Muscle layer of colon (tissue), 2 donors: Measurements from ENCODE around the gene NUDCD3.

Source experiments
- H3K27ac ChIP-seq: one replicate; pipeline ENCODE4 v1.7.0; 2013; ENCODE audit warnings: low read depth, mild to moderate bottlenecking, low read length, moderate library complexity
- H3K27me3 ChIP-seq, 2 donors: one replicate each; pipeline ENCODE4 v1.7.0; 2013; ENCODE audit warnings: low read length in 2 of 2, mild to moderate bottlenecking in 2 of 2; ENCODE audit not compliant: insufficient read depth in 2 of 2, control insufficient read depth in 1 of 2
- H3K36me3 ChIP-seq: one replicate; pipeline ENCODE4 v1.7.0; 2013; ENCODE audit warnings: mild to moderate bottlenecking, low read length; ENCODE audit not compliant: insufficient read depth
- H3K4me1 ChIP-seq: one replicate; pipeline ENCODE4 v1.7.0; 2013; ENCODE audit warnings: mild to moderate bottlenecking, low read length; ENCODE audit not compliant: insufficient read depth
- H3K4me3 ChIP-seq, 2 donors: one replicate each; pipeline ENCODE4 v1.7.0; 2013; ENCODE audit warnings: low read length in 2 of 2, low read depth in 1 of 2, mild to moderate bottlenecking in 1 of 2, moderate library complexity in 1 of 2
- H3K9ac ChIP-seq: one replicate; pipeline ENCODE4 v1.7.0; 2013; ENCODE audit warnings: low read length
- H3K9me3 ChIP-seq: one replicate; pipeline ENCODE4 v1.7.0; 2013; ENCODE audit warnings: mild to moderate bottlenecking, low read length
- donor health status: abdominal sarcoma.
- donor health status: Adenocarcinoma of cecum.

NUDCD3 gene

DNA sequence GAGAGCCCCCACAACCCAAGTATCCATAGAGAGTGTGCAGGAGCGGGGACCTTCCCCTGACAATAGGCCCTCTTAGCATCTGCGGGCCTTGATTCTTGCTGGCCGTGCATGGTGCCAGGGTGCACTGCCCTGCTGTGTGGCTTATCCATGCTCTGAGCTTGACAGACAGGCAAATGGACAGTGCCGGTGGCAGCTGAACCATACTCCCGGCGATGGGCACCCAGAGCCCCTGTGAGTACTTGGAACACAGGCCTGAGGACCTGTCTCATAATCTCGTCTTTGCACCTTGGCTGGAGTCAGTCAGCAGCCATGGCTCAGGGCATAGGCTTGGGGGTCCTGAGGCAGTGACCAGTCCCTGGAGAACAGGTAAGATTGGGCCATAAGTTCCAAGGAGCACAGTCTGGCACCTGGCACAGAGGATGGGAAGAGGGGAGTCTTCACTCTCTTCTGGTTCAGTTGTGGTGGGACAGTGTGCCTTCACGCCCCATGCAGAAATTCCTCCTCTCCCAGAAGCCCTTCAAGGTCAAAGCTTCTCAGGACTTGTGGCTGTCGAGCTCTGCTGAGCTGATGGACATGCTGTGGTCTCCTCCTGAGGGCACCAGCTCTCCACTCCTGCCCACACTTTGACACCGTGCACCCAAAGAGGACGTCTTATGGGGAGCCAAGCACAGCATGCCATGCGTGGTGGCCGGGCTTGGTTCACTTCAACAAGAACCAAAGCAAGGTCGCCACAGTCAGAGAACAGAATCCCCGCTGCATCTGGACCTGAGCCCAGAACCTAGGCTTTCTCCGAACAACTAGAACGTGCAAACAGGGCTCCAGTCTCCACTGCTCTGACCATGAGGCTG is 105.6 kb downstream of the NUDCD3 start:
- H3K9ac ChIP-seq = no peak overlapping the region
- no peak overlapping the region for H3K4me3 ChIP-seq
- no peaks in the 10 kb centered on the region for H3K27me3 ChIP-seq
- H3K36me3 ChIP-seq = peaks cover 44% of the 10 kb centered on the region
- H3K4me1 ChIP-seq = no peaks in the 10 kb centered on the region
- H3K9me3 ChIP-seq = no peaks in the 10 kb centered on the region
- no peak overlapping the region for H3K27ac ChIP-seq

DNA sequence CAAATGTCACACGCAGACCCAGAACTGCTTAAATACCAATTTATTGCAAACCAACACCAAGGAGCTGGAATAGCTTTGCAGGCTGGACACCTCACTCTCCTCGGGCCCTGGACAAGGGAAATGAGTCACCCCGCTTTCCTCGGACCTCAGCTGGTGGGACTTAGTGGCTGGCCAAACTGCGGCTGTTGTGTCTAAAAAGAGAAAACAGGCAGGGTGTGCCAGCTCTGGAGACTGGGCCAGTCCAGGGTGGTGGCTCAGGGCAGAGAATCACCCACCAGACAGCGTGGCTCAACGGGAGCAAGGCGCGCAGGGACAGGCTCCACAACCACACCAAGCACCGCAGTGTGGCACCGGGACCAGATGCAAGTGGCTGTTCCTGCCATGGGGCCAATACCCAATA is 106.9 kb downstream of the NUDCD3 start:
- Histone ChIP-seq H3K27me3 (no peaks in the 10 kb centered on the region), H3K9ac (no peak overlapping the region), H3K36me3 (peaks cover 34% of the 10 kb centered on the region)

DNA sequence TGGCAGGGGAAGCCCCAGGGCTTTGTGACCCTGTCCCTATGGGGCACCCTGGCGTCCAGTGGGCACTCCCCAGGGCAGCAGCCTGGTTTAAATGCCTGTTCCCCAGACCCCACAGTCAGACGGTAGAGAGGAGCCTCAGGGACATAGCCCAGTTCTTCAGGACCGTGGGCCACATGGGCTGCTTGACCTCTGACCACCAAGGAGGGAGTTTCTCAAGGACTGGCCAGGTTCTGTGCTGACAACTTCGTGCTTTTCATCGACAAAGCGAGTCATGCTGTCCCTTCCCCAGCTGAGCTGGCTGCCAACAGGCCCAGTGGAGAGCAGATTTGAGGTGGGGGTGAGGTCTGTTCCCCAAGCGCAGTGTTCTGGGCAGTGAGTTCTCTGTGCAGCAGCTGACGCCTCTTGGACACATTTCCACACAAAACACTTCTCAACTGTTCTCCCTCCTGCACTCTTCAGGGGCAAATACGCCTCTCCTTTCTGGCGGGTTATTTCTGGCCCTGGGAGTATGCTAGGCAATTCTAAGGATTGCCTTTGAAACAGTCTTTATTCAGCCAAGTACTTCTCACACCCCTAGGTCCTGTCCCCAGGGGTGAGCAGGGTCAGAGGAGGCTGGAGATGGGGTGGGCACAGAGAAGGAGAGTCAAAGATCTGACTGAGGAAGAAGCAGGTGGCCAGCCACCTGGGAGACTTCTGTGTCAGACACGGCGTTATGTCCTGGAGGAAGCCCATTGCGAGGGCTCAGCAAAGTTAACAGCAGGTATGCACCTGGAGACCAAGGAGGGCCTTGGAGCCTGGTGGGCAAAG is 107.8 kb downstream of the NUDCD3 start:
- no peaks in the 10 kb centered on the region for H3K9me3 ChIP-seq
- H3K27me3 ChIP-seq = no peaks in the 10 kb centered on the region
- H3K4me1 ChIP-seq = no peaks in the 10 kb centered on the region
- H3K36me3 ChIP-seq = peaks cover 30% of the 10 kb centered on the region
- H3K27ac ChIP-seq = no peak overlapping the region
- no peak overlapping the region for H3K9ac ChIP-seq
- H3K4me3 ChIP-seq = no peak overlapping the region

More for the DNA sequence above, 106.9 kb downstream of the NUDCD3 start:
- H3K4me3 ChIP-seq = no peak overlapping the region
- no peak overlapping the region for H3K27ac ChIP-seq
- no peaks in the 10 kb centered on the region for H3K9me3 ChIP-seq
- H3K4me1 ChIP-seq = no peaks in the 10 kb centered on the region

DNA sequence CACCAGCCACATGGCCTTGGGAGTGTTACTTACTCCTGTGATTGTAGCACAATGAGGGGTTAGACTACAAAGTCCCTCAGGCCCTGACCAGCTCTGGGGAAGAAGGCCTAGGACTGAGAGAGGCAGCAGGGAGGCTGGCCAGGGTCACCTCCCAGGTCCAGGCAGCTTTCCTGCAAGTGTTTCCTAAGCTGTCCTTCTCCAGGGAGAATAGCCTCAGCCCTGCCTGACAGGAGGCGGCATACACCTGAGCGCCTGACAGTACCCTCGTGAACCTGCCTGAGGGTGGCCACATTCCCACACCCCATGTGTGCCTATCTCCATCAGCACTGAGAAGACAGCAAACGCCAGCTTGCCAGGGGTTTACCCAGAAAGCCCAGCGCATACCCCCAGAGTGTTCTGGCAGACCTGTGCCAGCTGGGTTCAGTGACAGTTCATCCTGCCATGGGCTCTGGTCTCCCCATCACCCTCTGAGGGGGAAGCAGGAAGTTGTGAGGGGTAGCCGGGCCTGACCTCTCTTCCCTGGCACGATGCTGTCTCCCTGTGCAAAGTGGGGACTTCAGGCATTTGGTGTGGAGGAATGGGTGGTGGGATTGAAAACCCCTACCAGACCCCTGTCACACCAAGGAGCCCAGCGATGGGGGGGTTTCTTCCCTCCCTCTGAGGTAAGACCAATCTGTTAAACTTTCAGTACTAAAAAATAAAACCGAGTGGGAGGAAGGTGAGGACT is 108.8 kb downstream of the NUDCD3 start:
- Histone ChIP-seq H3K9me3 (no peaks in the 10 kb centered on the region), H3K9ac (no peak overlapping the region), H3K4me1 (no peaks in the 10 kb centered on the region), H3K36me3 (peaks cover 23% of the 10 kb centered on the region), H3K27ac (no peak overlapping the region), H3K27me3 (no peaks in the 10 kb centered on the region), H3K4me3 (no peak overlapping the region)

DNA sequence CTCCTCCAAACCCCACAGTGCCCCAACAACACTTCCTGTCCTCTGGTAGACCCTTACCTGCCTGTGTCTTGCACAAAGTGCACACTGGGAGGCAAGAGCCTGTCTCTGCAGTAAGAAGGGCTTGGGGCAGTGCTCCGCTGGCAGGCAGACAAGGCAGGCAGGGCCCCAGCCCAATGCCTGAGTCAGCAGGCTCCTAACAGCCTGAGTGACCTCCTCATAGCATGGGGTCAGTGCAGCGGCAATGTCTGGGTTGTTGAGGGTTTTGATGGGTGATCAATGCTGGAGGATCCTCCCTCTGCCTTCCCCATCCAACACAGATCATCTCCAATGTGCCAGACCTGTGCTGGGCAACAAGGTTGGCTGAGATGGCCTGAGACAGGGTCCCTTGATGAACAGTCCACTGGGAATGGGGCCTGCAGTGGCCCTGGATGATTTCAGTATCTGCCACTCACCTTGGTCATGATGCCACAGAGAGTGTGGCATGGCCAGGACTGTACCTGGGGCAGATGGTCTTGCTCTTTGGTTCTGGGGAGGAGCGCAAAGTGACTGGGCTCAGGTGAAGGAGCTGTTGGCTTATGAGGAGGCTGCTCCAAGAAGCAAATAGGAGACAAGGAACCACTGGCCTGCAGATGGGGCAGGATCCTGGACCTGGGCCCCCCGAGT is 109.5 kb downstream of the NUDCD3 start:
- H3K4me1 ChIP-seq = no peaks in the 10 kb centered on the region
- no peaks in the 10 kb centered on the region for H3K27me3 ChIP-seq
- H3K36me3 ChIP-seq = peaks cover 23% of the 10 kb centered on the region
- no peak overlapping the region for H3K4me3 ChIP-seq
- H3K9me3 ChIP-seq = no peaks in the 10 kb centered on the region
- H3K27ac ChIP-seq = no peak overlapping the region
- no peak overlapping the region for H3K9ac ChIP-seq

DNA sequence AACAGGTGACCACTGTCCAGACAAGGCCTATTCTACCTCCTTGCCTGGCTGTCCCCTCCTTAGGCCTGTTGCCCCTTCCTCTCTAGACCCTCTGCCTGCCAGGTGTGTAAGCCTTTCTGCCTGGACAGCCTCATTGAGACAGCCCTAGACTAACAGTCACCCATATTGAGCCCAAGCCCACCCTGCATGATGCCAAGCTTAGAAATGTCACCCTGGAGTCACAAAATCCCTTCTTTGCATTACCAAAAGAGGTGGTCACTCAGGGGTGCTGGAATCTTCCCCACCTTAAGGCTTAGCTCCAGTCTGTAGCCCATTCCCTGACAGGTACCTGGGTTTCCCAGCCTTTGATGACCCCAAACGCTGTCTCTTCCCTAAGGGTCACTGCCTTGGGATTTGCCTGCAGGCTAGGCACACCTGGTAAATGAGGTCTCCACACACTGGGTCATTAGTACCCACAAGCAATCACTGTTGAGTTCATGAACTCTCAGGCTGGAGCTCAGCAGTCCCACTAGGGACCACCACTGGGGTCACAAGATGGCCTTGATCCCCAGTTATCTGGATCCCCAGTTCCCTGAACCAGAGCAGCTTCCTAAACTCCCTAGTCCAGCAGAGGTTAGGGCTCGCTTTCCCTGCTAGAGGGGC is 110.1 kb downstream of the NUDCD3 start:
- Histone ChIP-seq H3K4me3 (no peak overlapping the region), H3K27ac (no peak overlapping the region), H3K4me1 (no peaks in the 10 kb centered on the region), H3K9me3 (no peaks in the 10 kb centered on the region), H3K27me3 (peaks cover 0 to 5% of the 10 kb centered on the region in 2 donors), H3K36me3 (peaks cover 17% of the 10 kb centered on the region), H3K9ac (no peak overlapping the region)

DNA sequence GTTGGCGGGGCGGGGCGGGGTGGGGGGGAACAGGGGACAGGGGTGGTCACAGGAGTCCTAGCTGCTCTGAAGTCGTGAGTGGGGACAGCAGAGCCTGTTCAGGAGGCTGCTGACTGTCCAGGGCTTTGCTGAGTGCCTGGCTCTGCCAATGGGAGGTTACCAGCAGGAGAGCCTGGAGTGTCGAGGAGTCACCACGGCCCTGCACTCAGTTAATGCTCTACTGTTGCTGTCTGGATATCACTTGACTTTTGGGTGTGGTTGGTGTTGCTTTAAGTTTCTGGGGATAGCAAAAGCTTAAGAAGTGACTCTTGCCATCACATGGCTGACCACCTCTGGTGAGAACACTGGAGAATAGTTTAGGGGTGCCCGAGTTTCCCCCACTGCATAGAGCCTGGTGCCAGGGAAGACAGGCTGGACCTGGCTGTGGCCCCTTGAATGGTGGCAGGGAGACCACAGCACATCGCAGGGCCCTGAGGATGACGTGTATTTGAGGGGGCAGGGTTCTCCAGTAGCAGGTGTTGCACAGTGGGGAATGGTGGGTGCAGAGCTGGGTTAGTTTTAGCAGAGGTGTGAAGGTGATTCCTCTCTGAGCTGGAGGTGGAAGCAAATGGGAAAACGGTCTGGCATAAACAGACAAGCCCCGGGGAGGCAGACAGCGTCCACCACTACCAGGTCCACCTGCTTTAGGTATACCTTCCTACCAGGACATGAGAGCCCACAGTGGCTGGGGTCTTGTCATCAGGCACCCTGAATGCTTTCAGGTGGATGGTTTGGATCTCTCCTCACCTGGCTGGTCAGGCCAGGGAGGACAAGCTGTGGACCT is 110.9 kb downstream of the NUDCD3 start:
- Histone ChIP-seq H3K27ac (no peak overlapping the region), H3K9ac (no peak overlapping the region), H3K4me1 (no peaks in the 10 kb centered on the region), H3K36me3 (peaks cover 12% of the 10 kb centered on the region), H3K4me3 (no peak overlapping the region), H3K27me3 (peaks cover 0 to 5% of the 10 kb centered on the region in 2 donors), H3K9me3 (no peaks in the 10 kb centered on the region)

DNA sequence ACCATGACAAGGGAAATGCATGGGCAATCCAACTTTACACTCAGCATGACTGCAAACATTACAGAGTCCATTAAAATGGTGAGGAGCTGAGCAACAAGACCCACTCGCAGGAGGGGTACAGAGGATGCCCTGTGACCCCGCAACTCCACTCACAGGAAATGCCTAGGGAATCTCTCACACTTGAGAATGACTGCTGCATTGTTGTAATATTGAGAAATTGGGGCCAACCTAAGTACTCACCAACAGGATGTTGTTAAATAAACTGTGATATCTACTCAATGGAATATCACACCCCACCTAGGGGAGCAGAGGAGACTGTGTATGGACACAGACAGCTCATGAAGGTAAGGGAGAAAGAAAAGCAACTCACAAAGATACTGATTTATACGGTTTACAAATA is 111.7 kb downstream of the NUDCD3 start:
- no peaks in the 10 kb centered on the region for H3K4me1 ChIP-seq
- H3K27me3 ChIP-seq = peaks cover 0 to 5% of the 10 kb centered on the region in 2 donors
- no peak overlapping the region for H3K9ac ChIP-seq
- peaks cover 8% of the 10 kb centered on the region for H3K36me3 ChIP-seq
- H3K27ac ChIP-seq = no peak overlapping the region
- H3K4me3 ChIP-seq = no peak overlapping the region
- no peaks in the 10 kb centered on the region for H3K9me3 ChIP-seq

DNA sequence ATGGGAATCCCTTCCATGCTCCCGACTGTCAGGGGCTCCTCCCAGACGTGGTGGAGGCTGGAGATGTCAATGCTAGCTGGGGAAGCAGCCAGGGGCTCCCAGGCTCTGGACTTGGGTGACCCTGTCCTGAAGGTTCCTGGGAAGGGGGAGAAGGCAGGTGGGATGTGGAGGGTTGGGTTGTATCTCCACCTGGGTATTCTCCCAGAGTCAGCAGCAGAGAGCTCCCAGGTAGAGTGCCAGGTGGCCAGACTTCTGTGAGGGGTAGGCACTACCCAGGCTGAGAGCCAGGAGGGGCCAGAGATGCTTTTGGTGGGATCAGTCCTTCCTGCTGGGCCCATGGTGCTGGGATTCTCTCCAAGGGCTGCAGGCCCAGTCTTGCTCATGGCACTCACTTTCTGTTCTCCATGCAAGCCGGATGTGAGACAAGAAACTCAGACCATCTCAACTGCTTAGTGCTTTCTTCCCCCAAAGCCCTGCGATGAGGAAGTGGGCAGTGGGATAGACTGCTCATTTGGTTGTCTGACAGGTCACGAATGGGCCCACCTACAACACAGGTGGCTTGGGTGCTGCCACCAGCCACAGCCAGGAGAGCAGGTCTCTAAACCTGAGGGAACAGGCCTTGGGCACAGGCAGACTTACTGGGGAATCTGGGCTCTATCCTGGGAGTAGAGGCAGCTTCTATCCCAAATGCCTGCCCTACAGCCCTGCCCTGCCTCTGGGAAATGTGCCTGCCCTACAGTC is 112.6 kb downstream of the NUDCD3 start:
- no peak overlapping the region for H3K4me3 ChIP-seq
- H3K27me3 ChIP-seq = peaks cover 0 to 5% of the 10 kb centered on the region in 2 donors
- H3K9ac ChIP-seq = no peak overlapping the region
- no peak overlapping the region for H3K27ac ChIP-seq
- no peaks in the 10 kb centered on the region for H3K4me1 ChIP-seq
- H3K9me3 ChIP-seq = no peaks in the 10 kb centered on the region
- H3K36me3 ChIP-seq = peaks cover 5% of the 10 kb centered on the region

DNA sequence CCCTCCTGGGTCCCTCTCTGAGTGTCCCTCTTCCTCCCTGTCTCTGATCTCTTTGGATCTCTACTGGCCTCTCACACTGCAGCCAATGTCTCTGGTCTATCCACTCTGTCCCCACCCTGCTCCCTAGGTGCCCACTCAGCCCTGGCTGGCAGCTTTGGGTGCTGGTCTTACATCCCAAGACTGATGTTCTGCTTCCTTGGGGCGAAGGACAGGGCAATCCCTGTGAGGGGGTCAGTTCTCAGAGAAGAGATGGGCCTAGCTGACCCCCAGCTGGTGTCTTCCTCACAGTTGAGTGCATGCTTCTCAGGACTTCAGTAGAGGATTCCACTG is 113.4 kb downstream of the NUDCD3 start:
- no peak overlapping the region for H3K9ac ChIP-seq
- no peak overlapping the region for H3K27ac ChIP-seq
- H3K27me3 ChIP-seq = peaks cover 0 to 5% of the 10 kb centered on the region in 2 donors
- H3K36me3 ChIP-seq = no peaks in the 10 kb centered on the region
- H3K4me3 ChIP-seq = no peak overlapping the region
- H3K4me1 ChIP-seq = no peaks in the 10 kb centered on the region
- H3K9me3 ChIP-seq = no peaks in the 10 kb centered on the region
